Activated CD4-positive, alpha-beta T cell treated with anti-CD3 and anti-CD28 coated beads, Interleukin-2, Interleukin-6, amounts not matched to agents 100 ng/mL and 50 ng/mL, durations not matched to agents 16 hours and 8 hours (primary cell): ENCODE results near the gene RBM20.
"Not testable (repeated sequence)": the region's sequence is repeated elsewhere in the genome, so short reads cannot be mapped to it uniquely, and the experiment has no call there.

Experiments used
- DNase-seq: peaks from one replicate; pipeline ENCODE4 v3.0.0-alpha.2; 2020

RBM20 gene

DNA sequence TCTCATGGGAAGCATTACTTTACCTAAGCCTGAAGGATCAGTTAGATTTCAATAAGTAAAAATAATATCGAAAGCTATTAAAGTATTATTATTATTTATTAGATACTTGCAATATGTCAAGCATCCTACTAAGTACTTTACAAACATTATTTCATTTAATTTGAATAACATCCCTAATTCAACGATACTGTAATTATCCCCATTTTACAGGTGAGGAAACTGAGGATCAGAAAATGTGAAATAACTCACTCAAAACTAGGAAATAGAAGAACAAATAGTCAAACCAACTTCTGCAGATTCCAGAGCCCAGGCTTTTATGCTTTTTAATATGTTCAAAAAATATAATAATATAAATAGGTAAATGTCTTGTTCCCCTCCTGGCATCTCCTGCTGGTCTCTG is 217.3 kb downstream of the RBM20 start:
- DNase-seq: no peak

DNA sequence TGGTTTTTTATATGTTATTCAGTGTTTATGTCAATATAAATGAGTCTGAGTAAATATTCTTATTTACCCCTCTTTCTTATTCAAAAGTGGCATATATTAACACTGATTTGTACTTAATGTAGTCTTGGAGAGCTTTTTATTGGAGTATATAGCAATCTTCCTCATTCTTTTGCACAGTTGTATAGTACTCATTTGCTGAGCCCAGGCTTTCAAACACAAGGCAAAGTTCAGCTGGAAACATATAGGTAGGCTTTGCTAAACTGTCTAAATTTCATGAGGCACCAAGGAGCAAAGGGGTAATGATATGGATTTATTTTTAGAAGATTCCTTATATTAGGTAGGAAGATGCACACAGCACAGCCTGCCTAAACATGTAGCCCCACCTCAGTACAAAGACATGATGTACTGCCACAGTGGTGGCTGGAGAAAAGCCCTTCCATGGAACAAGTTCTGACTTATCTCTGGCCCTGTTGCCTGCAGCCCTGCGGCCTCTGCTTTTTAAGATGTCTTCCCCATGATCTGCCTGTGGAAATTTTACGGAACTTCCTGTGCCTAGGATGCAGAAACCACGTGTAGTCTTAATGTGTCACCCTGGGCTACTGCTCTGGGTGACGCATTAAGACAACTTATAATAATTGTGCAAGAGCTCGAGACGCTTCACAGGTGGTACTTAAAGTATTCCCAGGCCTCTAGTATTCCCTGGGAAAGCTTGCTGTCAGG is 218.0 kb downstream of the RBM20 start:
- no peak for DNase-seq

- no peak for DNase-seq
Observed at GRCh38 chr10:110862961-110863360, 218.8 kb downstream of the RBM20 start.

- no peak for DNase-seq
Observed at GRCh38 chr10:110863361-110863760, 219.2 kb downstream of the RBM20 start.

- DNase-seq: no peak
Observed at GRCh38 chr10:110863956-110864355, 219.8 kb downstream of the RBM20 start.

- DNase-seq: peak; percentile 84
Observed at GRCh38 chr10:110864662-110865140, 220.6 kb downstream of the RBM20 start.

- DNase-seq: no peak
Observed at GRCh38 chr10:110865186-110865808, 221.2 kb downstream of the RBM20 start.

- DNase-seq: no peak
Observed at GRCh38 chr10:110865809-110866482, 221.8 kb downstream of the RBM20 start.

- DNase-seq: not testable (repeated sequence)
Observed at GRCh38 chr10:110867011-110867806, 223.1 kb downstream of the RBM20 start.

- DNase-seq: no peak
Observed at GRCh38 chr10:110867807-110868465, 223.8 kb downstream of the RBM20 start.

- DNase-seq: peak; percentile 47
Observed at GRCh38 chr10:110868981-110869380, 224.8 kb downstream of the RBM20 start.

DNA sequence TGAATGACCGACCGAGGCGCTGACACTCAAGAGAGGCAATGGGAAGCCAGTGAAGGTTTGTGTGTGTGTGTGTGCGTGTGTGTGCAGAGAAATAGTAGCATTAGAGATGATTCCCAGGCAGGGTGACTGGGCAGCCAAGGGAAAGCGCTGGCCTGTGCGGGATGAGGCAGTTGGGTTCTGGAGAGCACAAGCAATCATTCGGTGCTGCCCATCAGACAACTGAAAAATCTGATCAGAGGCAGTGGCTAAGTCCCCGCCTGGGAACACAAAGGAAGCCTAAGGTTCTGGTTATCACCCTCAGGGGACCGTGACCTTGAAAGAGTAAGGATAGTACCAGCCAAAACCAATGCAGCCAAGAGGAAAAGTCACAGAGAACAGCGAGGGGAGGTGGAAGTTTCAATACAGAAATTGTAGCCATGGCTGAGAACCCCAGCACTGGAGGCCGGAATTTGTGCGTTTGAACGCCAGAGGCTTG is 226.7 kb downstream of the RBM20 start:
- no peak for DNase-seq

GRCh38 chr10:110871298-110872084 is 227.4 kb downstream of the RBM20 start, which contains the start of gene PDCD4:
Gene PDCD4 (plus strand): TSS chr10:110871928. CDS start chr10:110876028, 4,100 bp downstream.
- DNase-seq: peak; percentile 98

GRCh38 chr10:110872145-110872983 is 228.2 kb downstream of the RBM20 start:
- peak; percentile 76 for DNase-seq

DNA sequence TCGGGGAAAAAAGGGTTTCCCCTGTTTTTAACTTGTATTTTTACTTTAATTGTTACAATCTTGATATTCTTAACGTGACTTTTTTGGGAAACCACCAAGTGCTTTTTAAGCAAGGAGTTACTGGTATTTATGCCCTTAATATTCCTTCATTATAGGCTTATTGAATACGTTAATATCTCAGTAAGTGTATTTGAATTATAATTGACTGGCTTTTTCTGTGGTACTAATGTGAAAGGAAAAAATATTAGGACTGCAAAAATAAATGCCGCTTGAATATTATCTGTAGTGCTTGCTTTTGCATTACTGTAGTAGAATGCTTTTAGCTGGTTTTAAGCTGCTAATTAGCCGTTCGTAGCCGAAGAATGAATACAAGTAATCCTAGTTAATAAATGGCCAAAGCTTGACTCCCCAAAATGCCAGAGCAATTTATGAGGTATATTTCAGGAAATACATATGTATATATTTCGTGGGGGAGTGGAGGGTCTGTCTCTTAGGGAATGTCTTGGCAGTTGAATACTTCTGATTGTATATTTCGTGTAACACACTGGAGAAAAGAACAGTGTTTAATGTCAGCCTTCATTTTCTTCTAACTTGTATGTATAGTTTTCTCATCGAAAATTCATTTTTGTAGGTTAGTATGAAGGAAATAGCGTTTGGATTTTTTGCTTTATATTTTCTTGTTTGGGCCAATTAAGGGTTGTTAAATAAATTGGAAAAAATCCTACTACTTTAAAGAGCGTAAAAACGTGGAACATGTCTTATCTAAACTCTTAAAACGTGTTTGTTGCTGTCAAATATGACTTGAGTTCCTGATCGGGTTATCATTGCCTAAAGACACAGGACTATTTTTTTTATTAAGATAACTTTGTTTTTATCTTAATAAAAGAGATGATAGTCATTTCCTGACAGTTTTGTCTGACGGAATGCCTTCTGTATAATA is 229.1 kb downstream of the RBM20 start:
- no peak for DNase-seq

DNA sequence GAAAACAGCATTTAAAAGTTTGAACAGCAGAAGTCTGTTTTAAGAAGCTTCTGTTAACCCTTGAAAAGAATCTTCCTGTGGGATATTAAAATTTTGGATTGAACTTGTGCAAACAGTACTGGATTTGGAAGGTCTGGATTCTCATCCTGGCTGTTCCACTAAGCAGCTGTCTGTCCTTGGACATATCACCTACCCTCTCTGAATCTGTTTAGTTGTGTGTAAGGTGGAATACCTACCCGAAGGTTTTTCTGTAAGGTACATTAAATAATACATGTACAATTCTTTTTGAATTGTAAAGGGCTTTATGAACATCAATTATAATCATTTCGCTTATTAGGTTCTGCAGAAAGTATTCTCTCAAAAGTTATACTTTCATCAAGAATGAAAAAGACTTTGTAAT is 229.8 kb downstream of the RBM20 start:
- no peak for DNase-seq

GRCh38 chr10:110876000-110876399 is 231.9 kb downstream of the RBM20 start:
- no peak for DNase-seq

DNA sequence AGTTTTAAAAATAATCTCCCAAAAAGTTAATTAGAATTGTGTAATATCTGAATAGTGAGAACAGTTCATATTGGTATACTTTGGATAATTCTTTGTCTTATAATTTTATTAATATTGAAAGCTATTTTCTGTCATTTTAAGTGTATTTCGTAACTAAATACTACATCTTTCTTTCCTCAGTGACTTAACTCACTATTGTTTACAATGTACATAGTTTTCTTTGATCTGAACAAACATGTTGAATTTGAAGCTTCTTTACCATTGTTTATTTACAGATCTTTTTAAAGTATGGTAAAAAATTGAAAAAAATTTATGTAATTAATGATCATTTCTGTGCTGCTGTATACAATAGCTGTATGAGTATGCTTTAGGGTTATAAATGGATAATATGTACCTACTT is 232.7 kb downstream of the RBM20 start:
- no peak for DNase-seq

- DNase-seq: no peak
Observed at GRCh38 chr10:110880012-110880411, 235.9 kb downstream of the RBM20 start.
